B cell (primary cell): Measurements from ENCODE around the gene VSTM2B.

ENCODE experiments used
- CTCF ChIP-seq: fragments of 200-600 bp; IDR thresholded peaks from one replicate; pipeline ENCODE4 v1.8.0; 2022; ENCODE audit warnings: antibody characterized with exemption, mild to moderate bottlenecking
- EZH2 ChIP-seq: IDR thresholded peaks from 2 replicates; pipeline ENCODE4 v1.6.1; 2012; ENCODE audit warnings: borderline replicate concordance, low read depth, mild to moderate bottlenecking, moderate library complexity, low read length; ENCODE audit not compliant: insufficient read depth, poor library complexity, severe bottlenecking

DNA sequence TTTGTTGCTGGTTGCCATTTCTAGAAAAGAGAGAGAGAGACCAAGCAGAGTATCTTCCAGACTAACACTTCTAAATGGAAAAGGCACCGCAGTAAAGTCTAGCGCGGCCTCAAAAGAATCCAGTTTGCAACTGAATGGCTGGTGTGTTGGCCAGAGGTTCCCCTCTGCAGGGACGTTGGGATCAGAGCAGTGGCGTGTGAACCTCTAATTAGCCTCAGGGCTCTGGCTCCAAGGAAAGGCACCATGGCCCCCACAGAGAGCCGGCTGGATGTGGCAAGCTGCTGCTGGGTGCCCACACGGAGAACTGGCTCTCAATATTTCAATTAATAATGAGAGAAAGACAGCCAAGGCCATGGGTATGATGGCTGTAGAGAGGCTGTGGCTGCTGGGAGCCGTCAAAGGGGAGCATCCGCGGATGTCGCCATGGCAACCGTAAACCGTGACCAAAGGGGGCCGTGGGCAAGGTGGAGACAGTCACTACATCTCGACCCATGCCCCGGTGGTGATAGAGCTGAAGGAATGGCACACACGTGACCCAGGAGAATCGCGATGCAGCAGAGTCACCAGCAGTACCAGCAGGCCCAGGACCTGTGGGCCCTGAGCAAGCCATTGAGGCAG, 9.5 kb downstream of the VSTM2B start:
- no peak for TF ChIP-seq EZH2
- no peak for TF ChIP-seq CTCF
